SH-SY5Y (cell line): Measurements from ENCODE around the gene RBMS1.

Experiments
- GATA2 ChIP-seq: IDR thresholded peaks from 2 replicates; pipeline ENCODE4 v1.6.1; 2011; ENCODE audit warnings: mild to moderate bottlenecking, low read depth, low read length
- GATA3 ChIP-seq: IDR thresholded peaks from 2 replicates; pipeline ENCODE4 v1.6.1; 2011; ENCODE audit warnings: low read depth, mild to moderate bottlenecking, low read length, moderate library complexity

DNA sequence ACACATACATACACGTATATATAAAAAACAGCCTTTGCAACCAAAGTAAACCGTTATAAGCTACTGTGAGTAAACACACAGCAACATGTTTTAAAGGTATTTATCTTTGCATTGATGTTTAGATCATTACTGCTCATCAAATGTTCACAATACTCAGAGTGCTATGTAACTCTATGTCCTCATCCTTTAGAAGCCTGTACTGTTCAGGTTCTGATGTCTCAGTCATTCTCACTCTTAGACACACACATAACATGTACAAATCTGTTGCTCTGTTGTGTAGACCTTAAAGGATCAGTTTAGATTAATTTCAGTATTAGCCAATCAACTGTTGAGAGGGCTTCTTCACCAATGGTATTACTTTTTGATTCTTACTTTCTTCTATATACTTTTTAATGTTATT is 153.9 kb downstream of the RBMS1 start:
- TF ChIP-seq GATA2: no peak
- TF ChIP-seq GATA3: no peak
